ENCODE measurements around the gene LEF1. TPM values are rescaled to one million over a fixed set of nuclear protein-coding genes. Genes with fewer than 3 reads are reported as not detected.

The LEF1 gene
- total and polyA plus RNA-seq, 2 experiments from 2014 or later = 0.50 to 0.73 TPM

- no peak overlapping the region for H2AFZ ChIP-seq
- H4K20me1 ChIP-seq (replicated peaks; ENCODE audit: insufficient read depth) = no peaks in the 10 kb centered on the region
- no peaks in the 10 kb centered on the region for H3K36me3 ChIP-seq (ENCODE audit: insufficient read depth)
- H3K9me3 Mint-ChIP-seq = no peaks in the 10 kb centered on the region
- no peak for DNase-seq (ENCODE audit: low spot score)
- H3K4me3 Mint-ChIP-seq = no peak overlapping the region
- H3F3A ChIP-seq (replicated peaks; ENCODE audit: low read depth) = no peaks in the 10 kb centered on the region
- TF ChIP-seq, protein P1, sequence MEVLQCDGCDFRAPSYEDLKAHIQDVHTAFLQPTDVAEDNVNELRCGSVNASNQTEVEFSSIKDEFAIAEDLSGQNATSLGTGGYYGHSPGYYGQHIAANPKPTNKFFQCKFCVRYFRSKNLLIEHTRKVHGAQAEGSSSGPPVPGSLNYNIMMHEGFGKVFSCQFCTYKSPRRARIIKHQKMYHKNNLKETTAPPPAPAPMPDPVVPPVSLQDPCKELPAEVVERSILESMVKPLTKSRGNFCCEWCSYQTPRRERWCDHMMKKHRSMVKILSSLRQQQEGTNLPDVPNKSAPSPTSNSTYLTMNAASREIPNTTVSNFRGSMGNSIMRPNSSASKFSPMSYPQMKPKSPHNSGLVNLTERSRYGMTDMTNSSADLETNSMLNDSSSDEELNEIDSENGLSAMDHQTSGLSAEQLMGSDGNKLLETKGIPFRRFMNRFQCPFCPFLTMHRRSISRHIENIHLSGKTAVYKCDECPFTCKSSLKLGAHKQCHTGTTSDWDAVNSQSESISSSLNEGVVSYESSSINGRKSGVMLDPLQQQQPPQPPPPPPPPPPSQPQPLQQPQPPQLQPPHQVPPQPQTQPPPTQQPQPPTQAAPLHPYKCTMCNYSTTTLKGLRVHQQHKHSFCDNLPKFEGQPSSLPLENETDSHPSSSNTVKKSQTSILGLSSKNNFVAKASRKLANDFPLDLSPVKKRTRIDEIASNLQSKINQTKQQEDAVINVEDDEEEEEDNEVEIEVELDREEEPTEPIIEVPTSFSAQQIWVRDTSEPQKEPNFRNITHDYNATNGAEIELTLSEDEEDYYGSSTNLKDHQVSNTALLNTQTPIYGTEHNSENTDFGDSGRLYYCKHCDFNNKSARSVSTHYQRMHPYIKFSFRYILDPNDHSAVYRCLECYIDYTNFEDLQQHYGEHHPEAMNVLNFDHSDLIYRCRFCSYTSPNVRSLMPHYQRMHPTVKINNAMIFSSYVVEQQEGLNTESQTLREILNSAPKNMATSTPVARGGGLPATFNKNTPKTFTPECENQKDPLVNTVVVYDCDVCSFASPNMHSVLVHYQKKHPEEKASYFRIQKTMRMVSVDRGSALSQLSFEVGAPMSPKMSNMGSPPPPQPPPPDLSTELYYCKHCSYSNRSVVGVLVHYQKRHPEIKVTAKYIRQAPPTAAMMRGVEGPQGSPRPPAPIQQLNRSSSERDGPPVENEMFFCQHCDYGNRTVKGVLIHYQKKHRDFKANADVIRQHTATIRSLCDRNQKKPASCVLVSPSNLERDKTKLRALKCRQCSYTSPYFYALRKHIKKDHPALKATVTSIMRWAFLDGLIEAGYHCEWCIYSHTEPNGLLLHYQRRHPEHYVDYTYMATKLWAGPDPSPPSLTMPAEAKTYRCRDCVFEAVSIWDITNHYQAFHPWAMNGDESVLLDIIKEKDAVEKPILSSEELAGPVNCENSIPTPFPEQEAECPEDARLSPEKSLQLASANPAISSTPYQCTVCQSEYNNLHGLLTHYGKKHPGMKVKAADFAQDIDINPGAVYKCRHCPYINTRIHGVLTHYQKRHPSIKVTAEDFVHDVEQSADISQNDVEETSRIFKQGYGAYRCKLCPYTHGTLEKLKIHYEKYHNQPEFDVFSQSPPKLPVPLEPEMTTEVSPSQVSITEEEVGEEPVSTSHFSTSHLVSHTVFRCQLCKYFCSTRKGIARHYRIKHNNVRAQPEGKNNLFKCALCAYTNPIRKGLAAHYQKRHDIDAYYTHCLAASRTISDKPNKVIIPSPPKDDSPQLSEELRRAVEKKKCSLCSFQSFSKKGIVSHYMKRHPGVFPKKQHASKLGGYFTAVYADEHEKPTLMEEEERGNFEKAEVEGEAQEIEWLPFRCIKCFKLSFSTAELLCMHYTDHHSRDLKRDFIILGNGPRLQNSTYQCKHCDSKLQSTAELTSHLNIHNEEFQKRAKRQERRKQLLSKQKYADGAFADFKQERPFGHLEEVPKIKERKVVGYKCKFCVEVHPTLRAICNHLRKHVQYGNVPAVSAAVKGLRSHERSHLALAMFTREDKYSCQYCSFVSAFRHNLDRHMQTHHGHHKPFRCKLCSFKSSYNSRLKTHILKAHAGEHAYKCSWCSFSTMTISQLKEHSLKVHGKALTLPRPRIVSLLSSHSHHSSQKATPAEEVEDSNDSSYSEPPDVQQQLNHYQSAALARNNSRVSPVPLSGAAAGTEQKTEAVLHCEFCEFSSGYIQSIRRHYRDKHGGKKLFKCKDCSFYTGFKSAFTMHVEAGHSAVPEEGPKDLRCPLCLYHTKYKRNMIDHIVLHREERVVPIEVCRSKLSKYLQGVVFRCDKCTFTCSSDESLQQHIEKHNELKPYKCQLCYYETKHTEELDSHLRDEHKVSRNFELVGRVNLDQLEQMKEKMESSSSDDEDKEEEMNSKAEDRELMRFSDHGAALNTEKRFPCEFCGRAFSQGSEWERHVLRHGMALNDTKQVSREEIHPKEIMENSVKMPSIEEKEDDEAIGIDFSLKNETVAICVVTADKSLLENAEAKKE (CRISPR knock-in tag; IDR thresholded peaks at IDR 0.05) = no peak
- no peak for TF ChIP-seq STAT1 (IDR thresholded peaks at IDR 0.05; ENCODE audit: unreplicated experiment)
- no peak overlapping the region for H3K4me2 ChIP-seq
- H3K27me3 ChIP-seq (ENCODE audit: insufficient read depth) = no peaks in the 10 kb centered on the region
- H3K79me2 ChIP-seq (replicated peaks; ENCODE audit: insufficient read depth) = no peaks in the 10 kb centered on the region
- H3K4me1 ChIP-seq (ENCODE audit: insufficient read depth) = peaks cover 11% of the 10 kb centered on the region; the same call in 1 of the 2 replicates
- no peaks in the 10 kb centered on the region for H3K36me3 Mint-ChIP-seq (ENCODE audit: low read depth)
- H3K9me2 ChIP-seq (ENCODE audit: insufficient read depth) = 0 out of 2 replicates have a peak, but pooled peaks cover 3% of the 10 kb centered on the region
- H3K4me3 ChIP-seq = no peak overlapping the region
- H3K27me3 Mint-ChIP-seq (ENCODE audit: insufficient read depth, low read depth, poor library complexity) = peaks cover 2% of the 10 kb centered on the region
- no peak overlapping the region for H3K27ac ChIP-seq (ENCODE audit: low read depth)
- H3K4me1 Mint-ChIP-seq = peaks cover 14% of the 10 kb centered on the region
- ATAC-seq = no peak
- no peak overlapping the region for H3K27ac Mint-ChIP-seq
Observed at GRCh38 chr4:108054025-108054638, 114.6 kb downstream of the LEF1 start.

DNA sequence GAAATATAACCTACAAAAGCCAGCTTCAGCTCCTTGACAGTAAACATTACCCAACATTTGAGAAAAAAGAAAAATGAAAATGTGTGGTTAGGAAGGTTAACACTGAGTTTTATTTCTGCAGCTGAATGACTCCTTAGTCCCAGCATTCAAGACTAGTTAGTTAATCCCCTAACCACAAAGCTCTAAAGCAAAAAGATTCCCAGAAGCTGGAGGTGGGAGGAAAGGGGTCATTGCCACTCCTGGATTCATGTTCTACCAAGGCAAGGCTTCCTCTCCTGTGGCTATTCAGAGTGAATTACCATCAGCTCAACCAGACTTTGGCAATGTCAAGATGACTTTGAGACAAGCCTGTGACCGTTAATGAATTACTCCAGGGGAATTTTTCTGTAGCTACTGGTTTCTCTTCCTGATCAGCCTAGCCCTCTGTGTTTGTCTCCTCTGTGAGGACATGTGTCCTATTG is 115.5 kb downstream of the LEF1 start:
- H3K27ac Mint-ChIP-seq = no peak overlapping the region
- Histone ChIP-seq H3K36me3 (ENCODE audit: insufficient read depth) (no peaks in the 10 kb centered on the region), H3K4me3 (no peak overlapping the region), H3K27ac (ENCODE audit: low read depth) (no peak overlapping the region), H2AFZ (no peak overlapping the region), H3K4me1 (ENCODE audit: insufficient read depth) (peaks cover 11% of the 10 kb centered on the region; the same call in 1 of the 2 replicates), H3K4me2 (no peak overlapping the region), H3K79me2 (replicated peaks; ENCODE audit: insufficient read depth) (no peaks in the 10 kb centered on the region), H3K9me2 (ENCODE audit: insufficient read depth) (0 out of 2 replicates have a peak, but pooled peaks cover 3% of the 10 kb centered on the region), H3K27me3 (ENCODE audit: insufficient read depth) (no peaks in the 10 kb centered on the region), H4K20me1 (replicated peaks; ENCODE audit: insufficient read depth) (no peaks in the 10 kb centered on the region), H3F3A (replicated peaks; ENCODE audit: low read depth) (no peaks in the 10 kb centered on the region)
- H3K27me3 Mint-ChIP-seq (ENCODE audit: insufficient read depth, low read depth, poor library complexity) = peaks cover 2% of the 10 kb centered on the region
- H3K4me1 Mint-ChIP-seq = peaks cover 14% of the 10 kb centered on the region
- H3K9me3 Mint-ChIP-seq = no peaks in the 10 kb centered on the region
- H3K36me3 Mint-ChIP-seq (ENCODE audit: low read depth) = no peaks in the 10 kb centered on the region
- no peak overlapping the region for H3K4me3 Mint-ChIP-seq
- ATAC-seq (no peak), DNase-seq (ENCODE audit: low spot score) (no peak)
- TF ChIP-seq ZNF114 (CRISPR knock-in tag; IDR thresholded peaks at IDR 0.05) (no peak), EZH2phosphoT487 (IDR thresholded peaks at IDR 0.05; ENCODE audit: unreplicated experiment) (no peak), STAT1 (IDR thresholded peaks at IDR 0.05; ENCODE audit: unreplicated experiment) (no peak), CREB1 (CRISPR knock-in tag; IDR thresholded peaks at IDR 0.05; ENCODE audit: low read depth) (no peak), JUNB (IDR thresholded peaks at IDR 0.05; ENCODE audit: unreplicated experiment) (no peak)
- TF ChIP-seq, protein P2, sequence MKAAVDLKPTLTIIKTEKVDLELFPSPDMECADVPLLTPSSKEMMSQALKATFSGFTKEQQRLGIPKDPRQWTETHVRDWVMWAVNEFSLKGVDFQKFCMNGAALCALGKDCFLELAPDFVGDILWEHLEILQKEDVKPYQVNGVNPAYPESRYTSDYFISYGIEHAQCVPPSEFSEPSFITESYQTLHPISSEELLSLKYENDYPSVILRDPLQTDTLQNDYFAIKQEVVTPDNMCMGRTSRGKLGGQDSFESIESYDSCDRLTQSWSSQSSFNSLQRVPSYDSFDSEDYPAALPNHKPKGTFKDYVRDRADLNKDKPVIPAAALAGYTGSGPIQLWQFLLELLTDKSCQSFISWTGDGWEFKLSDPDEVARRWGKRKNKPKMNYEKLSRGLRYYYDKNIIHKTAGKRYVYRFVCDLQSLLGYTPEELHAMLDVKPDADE (IDR thresholded peaks at IDR 0.05) = no peak
- TF ChIP-seq, protein P3, sequence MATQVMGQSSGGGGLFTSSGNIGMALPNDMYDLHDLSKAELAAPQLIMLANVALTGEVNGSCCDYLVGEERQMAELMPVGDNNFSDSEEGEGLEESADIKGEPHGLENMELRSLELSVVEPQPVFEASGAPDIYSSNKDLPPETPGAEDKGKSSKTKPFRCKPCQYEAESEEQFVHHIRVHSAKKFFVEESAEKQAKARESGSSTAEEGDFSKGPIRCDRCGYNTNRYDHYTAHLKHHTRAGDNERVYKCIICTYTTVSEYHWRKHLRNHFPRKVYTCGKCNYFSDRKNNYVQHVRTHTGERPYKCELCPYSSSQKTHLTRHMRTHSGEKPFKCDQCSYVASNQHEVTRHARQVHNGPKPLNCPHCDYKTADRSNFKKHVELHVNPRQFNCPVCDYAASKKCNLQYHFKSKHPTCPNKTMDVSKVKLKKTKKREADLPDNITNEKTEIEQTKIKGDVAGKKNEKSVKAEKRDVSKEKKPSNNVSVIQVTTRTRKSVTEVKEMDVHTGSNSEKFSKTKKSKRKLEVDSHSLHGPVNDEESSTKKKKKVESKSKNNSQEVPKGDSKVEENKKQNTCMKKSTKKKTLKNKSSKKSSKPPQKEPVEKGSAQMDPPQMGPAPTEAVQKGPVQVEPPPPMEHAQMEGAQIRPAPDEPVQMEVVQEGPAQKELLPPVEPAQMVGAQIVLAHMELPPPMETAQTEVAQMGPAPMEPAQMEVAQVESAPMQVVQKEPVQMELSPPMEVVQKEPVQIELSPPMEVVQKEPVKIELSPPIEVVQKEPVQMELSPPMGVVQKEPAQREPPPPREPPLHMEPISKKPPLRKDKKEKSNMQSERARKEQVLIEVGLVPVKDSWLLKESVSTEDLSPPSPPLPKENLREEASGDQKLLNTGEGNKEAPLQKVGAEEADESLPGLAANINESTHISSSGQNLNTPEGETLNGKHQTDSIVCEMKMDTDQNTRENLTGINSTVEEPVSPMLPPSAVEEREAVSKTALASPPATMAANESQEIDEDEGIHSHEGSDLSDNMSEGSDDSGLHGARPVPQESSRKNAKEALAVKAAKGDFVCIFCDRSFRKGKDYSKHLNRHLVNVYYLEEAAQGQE (IDR thresholded peaks at IDR 0.05; ENCODE audit: unreplicated experiment) = no peak

Data from GM23338 (cell line).